PC-9 (cell line): ENCODE measurements around the gene ATG2A. TPM values are rescaled to one million over a fixed set of nuclear protein-coding genes. Genes with fewer than 3 reads are reported as not detected.

Source experiments
- BruUV-seq: library from RNA; stranded (reverse); fragments of 400-500 nt; replicated peaks from 2 replicates; lab custom pipeline; 2021; lab: Mats Ljungman, UMichigan
- CTCF ChIA-PET: fragments of 300-600 bp; sonication (Branson Sonifier 250); formaldehyde crosslinking; loops from one replicate; lab custom pipeline; 2022; ENCODE audit warnings: antibody characterized with exemption; lab: Charles Lee
- POLR2A ChIA-PET: fragments of 300-600 bp; sonication (Branson Sonifier 250); formaldehyde crosslinking; loops from one replicate; lab custom pipeline; 2022; ENCODE audit warnings: antibody characterized with exemption; ENCODE audit not compliant: unreplicated experiment; lab: Charles Lee
- DNase-seq, 2 experiments: peaks; one replicate each; pipeline versions ENCODE4 v3.0.0 to v3.0.0-alpha.2; 2015 to 2022; ENCODE audit warnings: mixed read lengths in 1 of 2
- H2AFZ ChIP-seq: fragments of 200-600 bp; sonication (generic); 2 replicates; pipeline ENCODE4 v1.8.1; 2017; ENCODE audit warnings: antibody characterized with exemption
- H3F3A ChIP-seq: fragments of 200-600 bp; sonication (generic); 2 replicates; pipeline ENCODE4 v1.8.1; 2017; ENCODE audit warnings: antibody characterized with exemption, mild to moderate bottlenecking, low read depth; ENCODE audit not compliant: insufficient read depth
- H3K27ac ChIP-seq: fragments of 200-600 bp; sonication (generic); 2 replicates; pipeline ENCODE4 v1.6.1; 2016; ENCODE audit warnings: mixed run types
- H3K27me3 ChIP-seq: fragments of 200-600 bp; sonication (generic); 2 replicates; pipeline ENCODE4 v1.6.1; 2016; ENCODE audit warnings: low read depth, mixed run types; ENCODE audit not compliant: insufficient read depth
- H3K36me3 ChIP-seq: fragments of 200-600 bp; sonication (generic); 2 replicates; pipeline ENCODE4 v1.6.1; 2016; ENCODE audit warnings: low read depth, mixed run types
- H3K4me1 ChIP-seq: fragments of 200-600 bp; sonication (generic); replicated peaks from 2 replicates; pipeline ENCODE4 v1.6.1; 2016; ENCODE audit warnings: mixed run types; ENCODE audit not compliant: insufficient read depth
- H3K4me2 ChIP-seq: fragments of 200-600 bp; sonication (generic); 2 replicates; pipeline ENCODE4 v1.6.1; 2017; ENCODE audit warnings: mixed run types
- H3K4me3 ChIP-seq: fragments of 200-600 bp; sonication (generic); 2 replicates; pipeline ENCODE4 v1.6.1; 2016; ENCODE audit warnings: mixed run types
- H3K79me2 ChIP-seq: fragments of 200-600 bp; sonication (generic); 2 replicates; pipeline ENCODE4 v1.6.1; 2017; ENCODE audit warnings: low read depth, mixed run types
- H3K9me2 ChIP-seq: fragments of 200-600 bp; sonication (generic); 2 replicates; pipeline ENCODE4 v1.8.1; 2017; ENCODE audit warnings: mild to moderate bottlenecking; ENCODE audit not compliant: insufficient read depth
- H3K9me3 ChIP-seq: fragments of 200-600 bp; sonication (generic); 2 replicates; pipeline ENCODE4 v1.8.1; 2016; ENCODE audit warnings: low read depth; ENCODE audit not compliant: insufficient read depth
- H4K20me1 ChIP-seq: fragments of 200-600 bp; sonication (generic); 2 replicates; pipeline ENCODE4 v1.8.1; 2017; ENCODE audit not compliant: insufficient read depth
- CTCF ChIP-seq: fragments of 200-600 bp; sonication (generic); conservative IDR thresholded peaks from 2 replicates; pipeline ENCODE4 v1.6.1; 2017; ENCODE audit warnings: mixed run types, antibody characterized with exemption, mild to moderate bottlenecking, moderate library complexity
- EZH2 ChIP-seq: fragments of 200-600 bp; sonication (generic); IDR thresholded peaks from 2 replicates; pipeline ENCODE4 v1.8.0; 2017; ENCODE audit warnings: antibody characterized with exemption, low read depth
- intact Hi-C: fragments of 100-400 bp; cut with micrococcal nuclease; formaldehyde crosslinking; loops from one replicate; pipeline ENCODE4 v1.10.0; 2022; ENCODE audit not compliant: unreplicated experiment
- total RNA-seq: library from RNA; stranded (reverse); gene quantifications from 2 replicates; pipeline ENCODE4 v1.2.3, GENCODE V29; 2021

Gene ATG2A
- total RNA-seq, 1 experiment from 2014 or later = 48.2 TPM

DNA sequence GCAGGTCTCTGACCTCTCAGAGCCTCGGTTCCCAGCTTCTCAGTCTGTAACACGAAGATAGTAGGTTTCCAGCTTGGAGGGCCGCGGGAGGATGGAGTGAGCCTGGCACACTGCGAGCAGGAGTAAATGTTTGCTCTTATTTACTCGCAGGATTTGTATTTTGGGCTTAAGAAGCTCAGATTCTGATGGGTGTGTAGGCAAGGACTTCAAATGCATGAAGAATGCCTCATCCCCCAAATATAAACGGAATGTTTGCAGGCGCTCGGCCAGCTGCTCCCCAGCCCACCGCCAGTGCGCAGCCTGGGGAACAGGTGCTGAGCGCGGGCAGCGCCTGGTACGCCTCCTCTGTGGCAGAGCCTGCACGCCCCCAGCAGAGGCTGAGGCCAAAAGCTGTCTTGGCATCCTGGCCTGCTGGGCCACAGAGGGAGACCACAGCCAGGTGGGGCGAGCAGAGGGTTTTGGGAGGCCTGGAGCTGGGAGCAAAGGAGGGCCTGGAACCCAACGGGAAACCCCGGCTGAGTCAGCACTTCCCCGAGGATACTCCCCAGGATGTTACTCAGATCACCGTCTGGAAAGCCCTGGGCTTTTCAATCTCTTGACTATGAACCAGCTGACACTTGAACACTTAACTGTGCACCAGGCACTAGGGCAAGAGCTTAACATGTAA, 48.0 kb downstream of the ATG2A start:
- CTCF ChIA-PET = interaction anchor here (0.5 to 2.3 kb wide), 4 partner anchors 19 to 129 kb away, joined by 3 to 11 read pairs (median 3); no protein-coding TSS in a partner anchor
- Histone ChIP-seq H3K4me2 (peak overlapping the region; percentile 29; the same call in 1 of the 2 replicates), H3K27me3 (no peaks in the 10 kb centered on the region), H3K27ac (0 out of 2 replicates have a peak overlapping the region, but pooled peaks have one; percentile 17), H3K4me1 (peaks cover 57% of the 10 kb centered on the region), H3K9me3 (no peaks in the 10 kb centered on the region), H3K36me3 (peaks cover 29% of the 10 kb centered on the region), H3K79me2 (peaks cover 99% of the 10 kb centered on the region), H3K4me3 (no peak overlapping the region), H2AFZ (no peak overlapping the region), H3K9me2 (no peaks in the 10 kb centered on the region), H3F3A (peaks cover 30% of the 10 kb centered on the region; the same call in 1 of the 2 replicates), H4K20me1 (peaks cover 63% of the 10 kb centered on the region)
- no TSS peak for BruUV-seq
- intact Hi-C loops = loop anchor here (1.0 kb wide), 2 partner anchors 8 to 14 kb away; no protein-coding TSS in a partner anchor
- no peak for TF ChIP-seq EZH2
- TF ChIP-seq CTCF = no peak
- DNase-seq = peak; percentile 55 to 88
- POLR2A ChIA-PET = interaction anchor here (0.5 to 2.0 kb wide), 8 partner anchors 8 to 1331 kb away, joined by 3 to 21 read pairs (median 10); partner anchors contain the start of genes CDC42BPG, NEAT1 and SF1

GRCh38 chr11:64867748-64868462, 49.1 kb downstream of the ATG2A start:
- intact Hi-C loops = loop anchor here (1.0 kb wide), 1 partner anchor 13 kb away; no protein-coding TSS in a partner anchor
- H3K4me3 ChIP-seq = no peak overlapping the region
- no peaks in the 10 kb centered on the region for H3K9me3 ChIP-seq
- peaks cover 57% of the 10 kb centered on the region for H3K4me1 ChIP-seq
- H3K4me2 ChIP-seq = no peak overlapping the region
- H3K36me3 ChIP-seq = peaks cover 22% of the 10 kb centered on the region
- H2AFZ ChIP-seq = no peak overlapping the region
- H4K20me1 ChIP-seq = peaks cover 56% of the 10 kb centered on the region
- TF ChIP-seq CTCF = no peak
- TF ChIP-seq EZH2 = no peak
- H3K79me2 ChIP-seq = peaks cover 99% of the 10 kb centered on the region
- no peaks in the 10 kb centered on the region for H3K27me3 ChIP-seq
- ChIA-PET POLR2A (interaction anchor here (0.7 to 2.0 kb wide), 3 partner anchors 9 to 13 kb away, joined by 5 to 21 read pairs (median 8); no protein-coding TSS in a partner anchor), CTCF (interaction anchor here (0.6 to 2.3 kb wide), 3 partner anchors 13 to 130 kb away, joined by 3 to 11 read pairs (median 6); no protein-coding TSS in a partner anchor)
- H3K27ac ChIP-seq = peak overlapping the region; percentile 17; the same call in 1 of the 2 replicates
- peaks cover 30% of the 10 kb centered on the region; the same call in 1 of the 2 replicates for H3F3A ChIP-seq
- BruUV-seq = no TSS peak
- DNase-seq = peak; percentile 52 to 69
- no peaks in the 10 kb centered on the region for H3K9me2 ChIP-seq

DNA sequence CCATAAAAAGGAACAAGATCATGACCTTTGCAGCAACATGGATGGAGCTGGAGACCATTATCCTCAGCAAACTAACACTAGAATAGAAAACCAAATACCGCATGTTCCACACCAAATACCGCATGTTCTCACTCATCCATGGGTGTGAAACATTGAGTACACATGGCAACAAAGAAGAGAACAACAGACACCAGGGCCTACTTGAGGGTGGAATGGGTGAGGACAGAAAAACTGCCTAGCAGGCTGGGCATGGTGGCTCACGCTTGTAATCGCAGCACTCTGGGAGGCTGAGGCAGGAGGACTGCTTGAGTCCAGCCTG, 50.9 kb downstream of the ATG2A start:
- 0 out of 2 replicates have a peak overlapping the region, but pooled peaks have one; percentile 24 for H3K27ac ChIP-seq
- peaks cover 35% of the 10 kb centered on the region; the same call in 1 of the 2 replicates for H3F3A ChIP-seq
- H2AFZ ChIP-seq = no peak overlapping the region
- H3K27me3 ChIP-seq = no peaks in the 10 kb centered on the region
- no peak for DNase-seq
- BruUV-seq = no TSS peak
- intact Hi-C loops = no loop called here
- H3K4me2 ChIP-seq = peak overlapping the region; percentile 2; the same call in 1 of the 2 replicates
- TF ChIP-seq EZH2 = no peak
- TF ChIP-seq CTCF = no peak
- ChIA-PET POLR2A (no interaction called here), CTCF (no interaction called here)
- H3K79me2 ChIP-seq = peaks cover 99% of the 10 kb centered on the region
- H3K4me1 ChIP-seq = peaks cover 54% of the 10 kb centered on the region
- 0 out of 2 replicates have a peak, but pooled peaks cover 9% of the 10 kb centered on the region for H3K36me3 ChIP-seq
- H3K9me2 ChIP-seq = no peaks in the 10 kb centered on the region
- no peak overlapping the region for H3K4me3 ChIP-seq
- H3K9me3 ChIP-seq = no peaks in the 10 kb centered on the region
- H4K20me1 ChIP-seq = peaks cover 42% of the 10 kb centered on the region
